Renal cortical epithelial cell (primary cell): ENCODE measurements around the gene ASTL. TPM values are rescaled to one million over a fixed set of nuclear protein-coding genes. Genes with fewer than 3 reads are reported as not detected.

Experiments
- DNase-seq: peaks from one replicate; pipeline ENCODE4 v3.0.0-alpha.2; 2011; ENCODE audit warnings: low read depth
- total RNA-seq: library from RNA; depleted of rRNA; stranded (reverse); fragments of >200 nt; gene quantifications from 2 replicates; pipeline ENCODE4 v1.2.3, GENCODE V29; 2014

The ASTL gene
- total RNA-seq, 1 donor from 2014 or later: not detected

GRCh38 chr2:96130483-96130882 is 7.8 kb downstream of the ASTL start:
- DNase-seq: no peak

DNA sequence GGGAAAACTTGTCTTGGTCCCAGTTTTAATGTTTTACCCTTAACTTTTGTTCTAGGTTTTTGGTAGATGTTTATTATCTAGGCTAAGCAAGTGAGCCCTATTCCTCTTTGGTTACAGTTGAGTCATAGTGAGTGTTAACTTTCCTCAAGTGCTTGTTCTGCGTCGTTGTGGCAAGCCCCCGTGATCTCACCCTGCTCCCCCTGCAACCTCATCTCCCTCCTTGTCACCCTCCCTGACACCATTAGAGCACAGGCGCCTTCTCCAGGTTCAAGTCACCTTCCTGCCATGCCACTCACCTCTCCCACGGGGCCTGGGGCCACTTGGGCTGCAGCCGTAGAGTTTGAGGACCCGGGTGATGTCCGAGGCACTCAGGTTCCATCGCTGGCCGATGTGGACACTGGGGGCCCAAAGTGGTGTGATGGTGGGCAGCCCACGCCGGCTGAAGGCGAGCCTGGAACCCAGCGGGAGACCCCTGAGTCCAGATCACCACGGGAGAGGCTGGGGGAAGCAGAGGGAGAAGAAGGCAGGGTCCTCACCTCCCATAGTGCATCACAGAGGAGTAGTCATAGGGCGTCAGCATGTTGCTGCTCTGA is 8.7 kb downstream of the ASTL start:
- DNase-seq: no peak

- no peak for DNase-seq
These were observed 9.8 kb downstream of the ASTL start for GRCh38 chr2:96128456-96128855.

GRCh38 chr2:96124406-96125265 is 13.7 kb downstream of the ASTL start:
- no peak for DNase-seq

DNA sequence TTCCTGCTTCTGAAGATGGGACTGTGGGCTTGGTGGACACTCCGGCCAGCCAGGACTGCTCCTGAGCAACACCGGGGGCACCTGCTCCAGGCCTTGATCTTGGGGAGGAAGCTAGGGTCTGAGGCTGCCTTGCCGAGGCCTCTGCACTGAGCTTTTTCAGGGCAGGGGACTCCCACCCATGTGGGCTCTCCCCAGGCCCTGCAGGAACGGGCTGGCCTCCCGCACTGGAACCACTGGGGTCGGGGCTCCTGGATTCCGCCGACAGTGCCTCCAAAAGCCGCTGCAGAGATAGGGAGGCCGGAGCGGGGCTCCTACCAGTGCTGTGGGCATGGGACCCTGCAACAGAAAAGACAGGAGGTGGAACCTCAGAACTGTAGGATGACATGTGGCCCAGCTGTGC is 14.4 kb downstream of the ASTL start:
- no peak for DNase-seq

DNA sequence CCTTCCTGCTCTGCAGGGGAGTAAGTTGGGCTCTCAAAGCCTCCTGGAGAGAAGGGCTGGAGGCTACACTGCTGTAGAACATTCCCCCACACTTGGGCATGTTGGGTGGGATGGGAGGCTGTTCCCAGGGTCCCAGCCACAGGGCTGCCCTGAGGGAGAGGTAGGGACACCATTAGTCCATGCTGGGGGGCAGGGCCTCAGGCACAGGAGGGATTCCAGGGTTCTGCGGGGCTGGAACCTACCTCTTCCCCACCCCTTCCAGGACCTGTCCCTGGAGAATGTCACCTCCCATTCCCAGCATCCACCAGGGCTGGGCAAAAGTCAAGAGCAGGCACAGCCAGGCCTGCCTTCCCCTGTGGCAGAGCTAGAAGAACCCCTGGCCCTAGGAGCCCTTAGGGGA is 15.0 kb downstream of the ASTL start:
- no peak for DNase-seq

DNA sequence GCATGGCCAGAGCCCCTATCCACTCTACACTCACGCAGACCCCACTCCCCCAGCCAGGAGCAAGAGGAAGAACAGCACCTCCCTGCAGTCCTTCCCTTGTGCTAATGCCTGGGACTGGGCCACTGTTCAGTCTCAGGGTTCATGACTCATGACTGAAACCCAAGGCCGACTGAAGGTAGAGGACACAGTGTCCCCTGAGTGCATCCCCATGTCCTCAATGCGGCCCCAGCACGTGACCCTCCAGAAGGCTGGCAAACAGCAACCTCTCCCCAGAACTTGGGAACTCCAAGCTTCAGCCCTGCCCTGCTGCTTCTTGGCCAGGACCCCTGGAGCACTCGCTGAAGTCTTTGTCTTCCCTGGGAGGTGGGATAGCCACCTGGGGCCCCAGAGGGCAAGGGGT is 15.9 kb downstream of the ASTL start:
- no peak for DNase-seq

DNA sequence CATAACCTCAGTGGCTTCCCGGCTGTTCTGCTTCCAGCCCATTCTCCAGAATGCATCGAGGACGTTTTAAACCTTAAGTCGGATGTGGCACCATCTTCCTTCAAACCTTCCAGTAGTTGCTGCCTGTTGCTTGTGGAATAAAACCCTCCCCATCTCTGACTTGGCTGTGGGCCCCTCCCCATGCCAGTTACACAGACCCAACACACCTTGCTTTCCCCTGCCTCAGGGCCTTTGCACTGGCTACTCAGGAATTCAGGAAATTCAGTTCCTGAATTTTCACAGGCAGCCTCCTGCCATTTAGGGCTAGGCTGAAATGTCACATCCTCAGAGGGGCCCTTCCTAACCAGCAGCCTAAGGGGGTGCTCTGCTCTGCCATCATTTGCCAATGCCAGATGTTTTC is 16.9 kb downstream of the ASTL start:
- no peak for DNase-seq

DNA sequence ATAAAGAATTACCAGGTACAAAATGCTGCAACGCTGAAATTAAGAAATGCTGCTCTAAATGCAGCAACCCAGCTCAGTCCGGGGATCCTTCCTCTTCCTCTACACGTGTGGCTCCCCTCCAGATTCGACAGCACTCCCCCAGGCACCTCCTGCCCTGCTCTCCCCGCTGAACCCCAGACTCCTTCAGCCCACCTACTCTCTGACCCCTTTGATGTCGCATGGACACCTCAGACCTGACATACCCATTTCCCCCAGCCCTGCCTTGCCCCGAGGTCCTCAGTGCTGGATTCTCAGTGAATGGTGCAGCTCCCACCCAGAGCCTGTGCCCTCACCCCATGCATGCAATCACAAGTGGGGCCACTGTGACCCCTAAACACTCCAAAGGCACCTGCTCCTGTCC is 17.3 kb downstream of the ASTL start:
- DNase-seq: no peak

DNA sequence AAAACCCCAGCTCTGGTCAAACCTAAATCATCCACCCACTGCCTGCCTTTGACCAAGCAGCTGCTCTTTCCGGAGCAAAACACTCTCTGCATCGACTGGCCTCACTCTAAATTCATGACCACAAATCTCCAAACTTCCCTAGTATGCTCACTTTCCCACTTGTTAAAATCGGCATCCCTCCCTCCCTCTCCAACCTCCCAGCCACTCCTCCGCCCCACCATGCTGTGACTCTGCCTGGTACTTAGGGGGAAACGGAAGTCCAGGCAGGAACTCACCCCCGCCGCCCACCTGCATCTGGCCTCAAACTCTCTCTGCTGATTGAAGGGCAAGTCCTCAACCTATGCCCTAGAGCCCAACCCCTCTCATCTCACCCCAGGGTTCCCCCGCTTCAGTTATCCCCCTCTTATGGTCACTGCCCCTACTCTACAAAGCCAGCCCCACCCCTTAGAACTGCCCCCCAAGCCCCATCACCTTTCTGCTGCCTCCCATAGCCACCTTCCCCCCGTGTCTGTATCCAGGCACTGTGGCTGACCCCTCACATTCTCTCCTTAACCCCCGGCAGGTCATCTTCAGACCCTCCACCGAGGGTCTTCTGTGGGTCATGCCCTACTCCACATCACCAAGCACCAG is 18.1 kb downstream of the ASTL start:
- DNase-seq: no peak

DNA sequence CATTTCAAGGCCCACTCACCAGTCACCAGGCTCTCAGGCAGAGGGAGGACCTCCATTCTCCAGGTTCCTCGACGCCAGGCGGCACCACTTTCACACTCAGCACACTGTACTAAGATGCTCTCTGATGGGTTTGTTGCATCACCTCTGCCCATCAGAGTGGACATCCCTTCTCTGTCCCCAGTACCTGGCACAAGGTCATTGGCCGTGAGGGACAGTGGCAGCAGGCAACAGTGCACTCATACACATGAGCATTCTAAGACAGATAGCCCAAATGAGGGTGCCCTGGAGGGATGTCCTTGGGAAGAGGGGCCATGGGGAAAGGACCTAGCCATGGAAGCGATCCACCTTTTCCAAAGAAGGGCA is 18.9 kb downstream of the ASTL start:
- no peak for DNase-seq

- no peak for DNase-seq
These were observed 19.5 kb downstream of the ASTL start for GRCh38 chr2:96118698-96119388.

GRCh38 chr2:96117701-96118588 is 20.4 kb downstream of the ASTL start:
- DNase-seq: no peak

- DNase-seq: no peak
These were observed 21.3 kb downstream of the ASTL start for GRCh38 chr2:96116879-96117533.

DNA sequence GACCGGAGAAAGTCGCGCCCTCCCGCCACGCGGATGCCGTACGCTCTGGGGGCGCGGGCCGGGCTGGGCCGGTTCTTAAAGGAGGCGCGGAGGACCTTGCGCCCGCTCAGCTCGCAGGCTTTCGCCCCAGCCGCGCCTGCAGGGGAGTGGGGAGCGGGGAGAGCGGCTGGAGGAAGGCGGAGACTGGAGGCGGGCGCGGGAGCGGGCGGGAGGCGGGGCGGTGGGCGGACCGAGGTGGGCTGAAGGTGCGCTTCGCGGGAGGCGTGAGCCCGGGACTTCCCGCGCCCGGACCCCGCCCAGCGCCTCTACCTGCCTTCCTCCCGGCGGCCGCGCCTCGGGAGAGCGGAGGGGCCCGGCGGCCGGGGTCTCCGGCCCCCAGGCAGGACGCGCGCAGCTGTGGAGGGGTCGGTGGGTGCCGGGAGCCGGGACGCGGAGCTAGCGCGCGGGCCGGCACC is 21.9 kb downstream of the ASTL start, which contains the start of gene ADRA2B:
Gene ADRA2B (minus strand): TSS at position 148 of the 455 bp plus-strand sequence. CDS start 422 bp downstream, outside the sequence.
- DNase-seq: no peak

- no peak for DNase-seq
These were observed 22.5 kb downstream of the ASTL start for GRCh38 chr2:96115631-96116423.

DNA sequence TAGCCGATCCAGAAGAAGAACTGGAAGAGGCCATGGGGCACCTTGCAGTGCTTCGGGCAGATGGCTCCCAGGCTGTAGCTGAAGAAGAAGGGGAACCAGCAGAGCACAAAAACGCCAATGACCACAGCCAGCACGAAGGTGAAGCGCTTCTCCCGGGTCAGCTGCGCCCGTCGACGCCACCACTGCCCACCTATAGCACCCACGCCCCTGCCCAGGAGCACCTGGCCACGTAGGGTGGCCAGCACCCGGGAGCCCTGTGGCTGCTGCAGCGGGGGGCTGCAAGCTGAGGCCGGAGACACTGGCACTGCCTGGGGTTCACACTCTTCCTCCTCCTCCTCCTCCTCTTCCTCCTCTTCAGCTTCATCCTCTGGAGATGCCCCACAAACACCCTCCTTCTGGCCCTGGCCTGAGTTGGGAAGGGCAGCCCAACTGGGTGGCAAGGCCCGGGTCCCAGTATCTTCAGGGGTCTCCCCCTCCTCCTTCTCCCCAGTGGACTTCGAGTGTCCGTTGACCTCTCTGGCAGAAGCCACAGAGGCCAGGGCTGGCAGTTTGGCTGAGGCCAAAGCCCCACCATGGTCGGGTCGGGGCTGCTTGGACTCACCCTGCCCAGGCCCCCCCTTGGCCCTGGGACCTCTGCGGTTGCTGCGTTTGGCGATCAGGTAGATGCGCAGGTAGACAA is 23.3 kb downstream of the ASTL start:
- no peak for DNase-seq

DNA sequence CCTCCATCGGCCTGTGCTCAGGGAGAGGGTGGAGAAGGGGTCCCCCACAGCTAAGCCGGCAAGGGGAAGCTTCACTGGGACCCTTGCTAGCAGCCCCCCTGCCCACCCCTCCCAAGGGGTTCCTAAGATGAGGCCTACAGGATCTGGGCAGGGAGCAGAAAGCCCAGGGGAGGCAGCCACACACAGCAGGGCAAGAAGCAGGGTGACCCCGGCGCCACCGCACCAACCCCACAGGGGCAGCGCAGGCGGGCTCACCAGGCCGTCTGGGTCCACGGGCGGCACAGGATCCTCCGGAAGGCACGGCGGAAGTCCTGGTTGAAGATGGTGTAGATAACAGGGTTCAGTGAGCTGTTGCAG is 23.8 kb downstream of the ASTL start:
- no peak for DNase-seq

GRCh38 chr2:96113951-96114350 is 24.4 kb downstream of the ASTL start:
- no peak for DNase-seq

GRCh38 chr2:96113367-96113677 is 25.0 kb downstream of the ASTL start:
- no peak for DNase-seq
